Stimulated activated effector memory CD8-positive, alpha-beta T cell treated with anti-CD3 and anti-CD28 coated beads, Interleukin-12 subunit alpha, Interleukin-12 subunit beta, amount 100 ng/mL, for 72 hours (primary cell): Measurements from ENCODE around the gene ROR2.

Experiments
- ATAC-seq: fragments of 150-1000 bp; cut with Tn5 transposase; 2 replicates; pipeline ENCODE4 v1.10.0; 2021
- DNase-seq, 2 donors: peaks; one replicate each; pipeline ENCODE4 v3.0.0; 2021 to 2022; ENCODE audit warnings: low spot score in 2 of 2
- H3K27ac Mint-ChIP-seq: one replicate; pipeline ENCODE4 v1.8.0; 2022; ENCODE audit warnings: mild to moderate bottlenecking, mixed read lengths
- H3K36me3 Mint-ChIP-seq: one replicate; pipeline ENCODE4 v1.8.0; 2022; ENCODE audit warnings: mild to moderate bottlenecking, mixed read lengths
- H3K4me1 Mint-ChIP-seq: one replicate; pipeline ENCODE4 v1.8.0; 2022; ENCODE audit warnings: mixed read lengths
- H3K4me3 Mint-ChIP-seq: one replicate; pipeline ENCODE4 v1.8.0; 2022; ENCODE audit warnings: mild to moderate bottlenecking, mixed read lengths
- H3K9me3 Mint-ChIP-seq: one replicate; pipeline ENCODE4 v1.8.0; 2022; ENCODE audit warnings: mixed read lengths

The ROR2 gene

DNA sequence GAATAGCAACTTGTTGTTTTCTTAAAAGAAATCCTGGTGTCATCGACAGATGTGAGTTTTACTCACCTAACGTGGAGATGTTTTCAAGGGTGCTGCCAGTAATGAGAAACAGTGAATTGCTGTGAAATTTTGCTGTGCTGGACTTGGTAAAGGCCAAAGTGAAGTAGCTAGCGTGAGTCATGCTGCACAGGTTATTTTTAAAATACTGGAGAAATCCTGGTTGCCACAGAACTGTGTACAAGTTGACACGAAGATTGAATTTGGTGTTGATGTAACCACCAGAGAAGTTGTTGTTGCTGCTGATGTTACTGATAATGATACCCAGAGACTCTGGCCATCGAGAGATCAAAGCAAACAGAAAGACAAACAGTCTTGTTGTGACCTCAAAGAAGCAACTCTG is 338.4 kb downstream of the ROR2 start:
- no peak for ATAC-seq
- Mint-ChIP-seq H3K36me3 (no peaks in the 10 kb centered on the region), H3K4me1 (no peaks in the 10 kb centered on the region), H3K4me3 (no peak overlapping the region), H3K27ac (no peak overlapping the region), H3K9me3 (no peaks in the 10 kb centered on the region)
- DNase-seq: no peak

DNA sequence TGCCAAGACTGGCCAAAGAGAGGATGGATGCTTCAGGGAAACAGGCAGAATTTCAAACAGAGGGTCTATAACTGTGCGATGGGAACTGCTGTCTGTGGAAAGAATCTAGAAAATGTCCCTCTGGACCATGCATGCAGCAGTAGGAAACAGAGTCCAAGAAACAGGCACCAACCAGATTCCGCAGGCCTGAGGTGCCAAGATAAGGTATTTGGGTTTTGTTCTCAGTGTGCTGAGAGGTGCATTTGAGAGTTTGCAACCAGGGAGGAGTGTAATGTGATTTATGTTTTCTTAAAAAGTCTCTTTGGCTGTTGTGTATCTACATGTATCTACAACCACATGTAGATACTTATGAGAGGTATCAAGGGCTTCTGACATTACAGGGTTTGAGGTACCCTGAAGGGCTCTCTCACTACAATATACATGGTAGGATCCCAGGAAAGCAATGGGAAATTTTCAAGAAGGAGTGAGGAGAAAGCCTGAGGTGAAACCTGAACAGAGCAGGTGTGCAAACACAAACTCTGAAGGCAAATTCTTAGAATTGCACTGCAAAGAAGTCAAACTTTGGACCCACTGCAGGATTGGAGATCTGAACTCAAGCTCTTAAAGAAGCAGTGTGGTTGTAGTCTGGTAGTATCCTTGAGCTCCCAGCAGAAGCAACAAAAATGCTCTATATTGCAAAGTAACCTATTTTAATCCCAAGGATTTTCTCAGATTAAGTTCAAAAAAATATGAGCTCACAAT is 343.6 kb downstream of the ROR2 start:
- Mint-ChIP-seq H3K9me3 (no peaks in the 10 kb centered on the region), H3K27ac (no peak overlapping the region), H3K4me1 (no peaks in the 10 kb centered on the region), H3K36me3 (no peaks in the 10 kb centered on the region), H3K4me3 (no peak overlapping the region)
- DNase-seq (no peak), ATAC-seq (no peak)

DNA sequence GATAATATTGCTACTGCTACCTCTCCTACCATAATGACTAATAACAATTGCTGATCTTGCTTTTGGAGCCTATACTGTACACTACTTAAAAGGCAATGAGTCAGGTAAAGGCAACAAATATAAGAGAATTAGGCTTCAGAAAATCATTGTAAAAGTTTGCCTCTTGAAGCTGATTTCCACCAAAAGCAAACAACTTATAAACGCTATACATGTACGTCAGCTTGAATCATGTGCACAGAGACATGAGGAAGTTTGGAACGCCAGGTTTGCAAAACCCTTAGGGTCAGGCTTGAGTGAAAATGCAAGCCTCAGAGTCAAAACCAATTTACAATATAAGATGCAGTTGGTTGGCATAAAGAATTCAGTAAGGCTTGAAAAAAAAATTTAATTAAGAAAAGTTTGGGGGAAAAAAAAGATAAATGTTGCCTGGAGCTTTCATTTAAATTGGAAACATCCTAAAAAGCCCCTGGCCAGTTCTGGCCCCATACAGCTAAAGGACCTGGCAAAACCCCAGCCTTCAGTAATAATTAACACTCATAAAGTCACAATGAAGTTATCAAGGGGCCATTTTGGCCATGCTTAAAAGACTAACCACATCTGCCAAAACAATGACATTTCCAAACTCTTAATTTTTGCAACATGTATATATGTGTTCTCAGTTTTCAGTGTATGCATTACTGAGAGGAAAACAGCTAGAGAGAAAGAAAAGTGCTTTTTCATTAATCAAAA is 345.4 kb downstream of the ROR2 start:
- ATAC-seq (no peak), DNase-seq (no peak)
- no peak overlapping the region for H3K27ac Mint-ChIP-seq
- no peak overlapping the region for H3K4me3 Mint-ChIP-seq
- no peaks in the 10 kb centered on the region for H3K4me1 Mint-ChIP-seq
- no peaks in the 10 kb centered on the region for H3K36me3 Mint-ChIP-seq
- no peaks in the 10 kb centered on the region for H3K9me3 Mint-ChIP-seq

- H3K27ac Mint-ChIP-seq: no peak overlapping the region
These were observed 346.1 kb downstream of the ROR2 start for GRCh38 chr9:91603932-91604331.

GRCh38 chr9:91599564-91599963 is 350.5 kb downstream of the ROR2 start:
- ATAC-seq: no peak
- no peaks in the 10 kb centered on the region for H3K36me3 Mint-ChIP-seq
- no peaks in the 10 kb centered on the region for H3K4me1 Mint-ChIP-seq
- H3K4me3 Mint-ChIP-seq: no peak overlapping the region
- no peaks in the 10 kb centered on the region for H3K9me3 Mint-ChIP-seq
- no peak overlapping the region for H3K27ac Mint-ChIP-seq
- DNase-seq: no peak

More at GRCh38 chr9:91603932-91604331, 346.1 kb downstream of the ROR2 start:
- H3K36me3 Mint-ChIP-seq: no peaks in the 10 kb centered on the region
- H3K4me3 Mint-ChIP-seq: no peak overlapping the region
- no peak for DNase-seq
- H3K4me1 Mint-ChIP-seq: no peaks in the 10 kb centered on the region
- H3K9me3 Mint-ChIP-seq: no peaks in the 10 kb centered on the region
- ATAC-seq: no peak

GRCh38 chr9:91591627-91592026 is 358.4 kb downstream of the ROR2 start:
- DNase-seq (no peak), ATAC-seq (no peak)
- no peaks in the 10 kb centered on the region for H3K4me1 Mint-ChIP-seq
- no peaks in the 10 kb centered on the region for H3K9me3 Mint-ChIP-seq
- no peak overlapping the region for H3K27ac Mint-ChIP-seq
- H3K36me3 Mint-ChIP-seq: no peaks in the 10 kb centered on the region
- no peak overlapping the region for H3K4me3 Mint-ChIP-seq

DNA sequence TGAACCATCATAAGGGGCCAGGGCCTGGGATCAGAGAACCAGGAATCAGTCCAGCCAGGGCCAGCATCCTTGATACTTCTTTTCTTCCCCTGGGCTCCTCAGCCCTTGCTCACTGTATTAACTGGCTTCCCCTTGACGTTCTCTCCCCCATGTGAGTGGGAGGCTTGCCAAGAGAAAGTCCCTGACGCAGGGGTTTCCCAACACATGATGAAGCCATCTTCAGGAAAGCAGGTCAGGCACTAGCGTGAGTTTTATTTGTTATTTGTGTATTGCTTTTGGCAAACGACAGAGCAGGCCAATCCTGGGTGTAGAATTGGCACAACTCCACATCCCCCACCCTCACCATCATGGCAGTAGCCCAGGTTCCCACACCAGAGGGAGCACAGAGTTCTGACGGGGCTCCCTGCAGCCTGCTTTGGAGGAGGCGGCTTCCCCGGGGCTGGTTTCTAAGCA is 360.9 kb downstream of the ROR2 start:
- DNase-seq (no peak), ATAC-seq (peak; percentile 31)
- Mint-ChIP-seq H3K27ac (no peak overlapping the region), H3K36me3 (no peaks in the 10 kb centered on the region), H3K4me3 (no peak overlapping the region), H3K9me3 (no peaks in the 10 kb centered on the region), H3K4me1 (no peaks in the 10 kb centered on the region)

DNA sequence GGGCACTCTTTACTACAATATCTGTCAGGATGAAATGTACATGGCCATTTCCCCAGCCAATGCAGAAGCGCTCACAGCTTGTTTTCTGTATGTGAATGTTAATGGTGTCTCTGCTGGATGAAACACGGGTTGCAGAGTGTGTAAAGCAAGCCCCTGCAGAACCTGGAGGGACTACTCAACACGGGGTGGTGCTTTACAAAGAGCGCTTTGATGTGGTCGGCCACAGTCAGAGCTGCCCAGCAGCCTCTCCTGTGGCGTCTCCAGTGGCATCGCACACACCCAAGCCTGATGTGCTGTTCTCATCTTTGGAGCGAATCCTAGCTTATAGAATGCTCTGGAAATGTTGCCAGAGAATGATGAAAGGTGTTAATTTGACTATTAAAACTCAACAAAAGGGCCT is 363.7 kb downstream of the ROR2 start:
- H3K27ac Mint-ChIP-seq: no peak overlapping the region
- ATAC-seq (no peak), DNase-seq (no peak)
- H3K9me3 Mint-ChIP-seq: no peaks in the 10 kb centered on the region
- H3K4me1 Mint-ChIP-seq: peaks cover 2% of the 10 kb centered on the region
- no peaks in the 10 kb centered on the region for H3K36me3 Mint-ChIP-seq
- H3K4me3 Mint-ChIP-seq: no peak overlapping the region

GRCh38 chr9:91583966-91584365 is 366.1 kb downstream of the ROR2 start:
- Mint-ChIP-seq H3K27ac (no peak overlapping the region), H3K4me1 (peaks cover 15% of the 10 kb centered on the region), H3K36me3 (no peaks in the 10 kb centered on the region), H3K4me3 (no peak overlapping the region), H3K9me3 (no peaks in the 10 kb centered on the region)
- no peak for ATAC-seq
- no peak for DNase-seq

GRCh38 chr9:91583161-91583875 is 366.7 kb downstream of the ROR2 start:
- no peak for ATAC-seq
- no peak overlapping the region for H3K4me3 Mint-ChIP-seq
- H3K36me3 Mint-ChIP-seq: no peaks in the 10 kb centered on the region
- no peaks in the 10 kb centered on the region for H3K9me3 Mint-ChIP-seq
- H3K27ac Mint-ChIP-seq: no peak overlapping the region
- no peak for DNase-seq
- H3K4me1 Mint-ChIP-seq: peaks cover 15% of the 10 kb centered on the region

GRCh38 chr9:91582181-91582580 is 367.8 kb downstream of the ROR2 start:
- no peak overlapping the region for H3K27ac Mint-ChIP-seq
- ATAC-seq: no peak
- DNase-seq: no peak
- H3K4me3 Mint-ChIP-seq: no peak overlapping the region
- no peaks in the 10 kb centered on the region for H3K9me3 Mint-ChIP-seq
- H3K36me3 Mint-ChIP-seq: no peaks in the 10 kb centered on the region
- H3K4me1 Mint-ChIP-seq: peaks cover 15% of the 10 kb centered on the region

DNA sequence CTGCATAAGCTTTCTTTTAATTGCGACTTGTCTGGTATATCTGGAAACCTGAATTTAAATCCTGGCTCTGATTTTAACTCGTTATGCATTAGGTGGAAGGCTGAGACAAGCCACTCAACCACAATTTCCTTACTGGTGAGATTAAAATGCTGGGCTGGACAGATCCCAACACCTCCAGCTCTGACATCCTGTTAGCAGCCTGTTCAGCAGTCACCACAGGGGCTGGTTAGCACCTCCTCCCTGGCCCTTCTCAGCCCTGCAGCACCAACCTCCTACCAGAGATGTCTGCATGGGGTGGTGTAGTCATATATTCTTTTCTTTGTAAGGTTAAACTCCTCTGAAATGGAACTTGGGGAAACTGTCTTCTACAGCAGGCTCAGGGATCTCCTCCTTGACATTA is 369.9 kb downstream of the ROR2 start:
- Mint-ChIP-seq H3K4me1 (peaks cover 15% of the 10 kb centered on the region), H3K27ac (no peak overlapping the region), H3K36me3 (no peaks in the 10 kb centered on the region), H3K9me3 (no peaks in the 10 kb centered on the region), H3K4me3 (no peak overlapping the region)
- ATAC-seq (peak; percentile 75), DNase-seq (no peak)

- Mint-ChIP-seq H3K27ac (no peak overlapping the region), H3K4me3 (no peak overlapping the region), H3K36me3 (no peaks in the 10 kb centered on the region), H3K4me1 (peaks cover 15% of the 10 kb centered on the region), H3K9me3 (no peaks in the 10 kb centered on the region)
- DNase-seq (no peak), ATAC-seq (no peak)
These were observed 371.1 kb downstream of the ROR2 start for GRCh38 chr9:91578911-91579310.

- Mint-ChIP-seq H3K4me3 (no peak overlapping the region), H3K27ac (no peak overlapping the region), H3K4me1 (peaks cover 15% of the 10 kb centered on the region), H3K36me3 (no peaks in the 10 kb centered on the region), H3K9me3 (no peaks in the 10 kb centered on the region)
- ATAC-seq (no peak), DNase-seq (no peak)
These were observed 372.4 kb downstream of the ROR2 start for GRCh38 chr9:91577633-91578061.

DNA sequence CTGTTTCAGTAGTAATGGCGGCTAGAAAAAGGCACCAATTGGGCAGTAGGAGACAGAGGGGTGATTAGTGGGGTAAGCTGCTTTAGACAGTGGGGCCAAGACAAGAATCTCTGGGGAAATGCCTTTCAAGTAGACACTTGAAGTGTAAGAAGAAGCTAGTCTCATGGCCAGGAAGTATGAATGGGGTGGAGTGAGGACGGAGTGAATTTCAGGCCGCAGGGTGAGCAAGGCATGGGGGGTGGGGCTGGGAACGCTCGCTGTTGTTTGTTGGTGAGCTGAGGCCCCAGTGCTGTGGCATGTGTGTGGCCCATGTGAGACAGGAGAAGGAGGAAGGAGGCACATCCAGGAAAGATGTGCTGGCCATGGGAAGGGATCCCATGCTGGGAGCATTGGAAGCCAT is 377.2 kb downstream of the ROR2 start:
- Mint-ChIP-seq H3K9me3 (no peaks in the 10 kb centered on the region), H3K4me3 (no peak overlapping the region), H3K27ac (no peak overlapping the region), H3K4me1 (no peaks in the 10 kb centered on the region), H3K36me3 (no peaks in the 10 kb centered on the region)
- no peak for DNase-seq
- no peak for ATAC-seq

DNA sequence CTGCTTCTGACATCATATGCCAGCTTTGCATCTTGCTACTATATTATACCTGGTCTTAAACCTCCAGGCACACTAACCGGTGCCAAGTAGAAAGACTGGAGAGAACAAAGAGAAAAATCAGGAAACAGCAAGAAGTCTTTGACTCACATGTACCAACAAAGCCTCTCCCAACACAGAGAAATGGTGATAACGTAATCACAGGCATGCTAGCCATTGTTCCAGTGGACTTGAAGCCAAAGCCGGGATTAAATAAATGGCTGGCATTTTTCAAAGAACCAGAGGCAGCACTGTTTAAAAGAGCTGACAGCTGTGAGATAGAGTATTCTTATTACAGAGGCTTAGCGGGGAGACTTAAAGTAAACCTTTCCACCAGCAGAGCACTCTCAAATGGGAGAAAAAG is 378.0 kb downstream of the ROR2 start:
- no peak for DNase-seq
- no peak overlapping the region for H3K27ac Mint-ChIP-seq
- no peak overlapping the region for H3K4me3 Mint-ChIP-seq
- H3K9me3 Mint-ChIP-seq: no peaks in the 10 kb centered on the region
- H3K36me3 Mint-ChIP-seq: no peaks in the 10 kb centered on the region
- H3K4me1 Mint-ChIP-seq: no peaks in the 10 kb centered on the region
- ATAC-seq: no peak
